ENCODE measurements around the gene UCKL1.
"Not testable (repeated sequence)": the region's sequence is repeated elsewhere in the genome, so short reads cannot be mapped to it uniquely, and the experiment has no call there.

UCKL1 gene

GRCh38 chr20:63919130-63919529 is 37.1 kb downstream of the UCKL1 start:
- Histone ChIP-seq H3K9me2 (replicated peaks; ENCODE audit: insufficient read depth, low read length) (no peaks in the 10 kb centered on the region), H3F3A (ENCODE audit: insufficient read depth) (0 out of 2 replicates have a peak, but pooled peaks cover 4% of the 10 kb centered on the region), H3K27ac (ENCODE audit: low read depth, low read length) (no peak overlapping the region), H4K20me1 (ENCODE audit: low read depth, low read length) (no peaks in the 10 kb centered on the region; the same call in 1 of the 2 replicates), H3K36me3 (ENCODE audit: low read length) (no peaks in the 10 kb centered on the region), H3K27me3 (ENCODE audit: low read length) (no peaks in the 10 kb centered on the region), H2AFZ (ENCODE audit: low read depth, low read length, severe bottlenecking) (no peak overlapping the region), H3K79me2 (ENCODE audit: insufficient read depth, low read length) (peaks cover 56% of the 10 kb centered on the region), H3K4me2 (ENCODE audit: low read depth, low read length, poor library complexity, severe bottlenecking) (no peak overlapping the region), H3K9me3 (ENCODE audit: insufficient read depth, low read length) (0 out of 2 replicates have a peak, but pooled peaks cover 5% of the 10 kb centered on the region), H3K4me3 (ENCODE audit: insufficient read depth, low read length, poor library complexity, severe bottlenecking) (no peak overlapping the region), H3K9ac (ENCODE audit: low read length) (no peak overlapping the region)
- no peak for TF ChIP-seq EZH2phosphoT487 (conservative IDR thresholded peaks at IDR 0.05; ENCODE audit: low read length)
- TF ChIP-seq, protein P1, sequence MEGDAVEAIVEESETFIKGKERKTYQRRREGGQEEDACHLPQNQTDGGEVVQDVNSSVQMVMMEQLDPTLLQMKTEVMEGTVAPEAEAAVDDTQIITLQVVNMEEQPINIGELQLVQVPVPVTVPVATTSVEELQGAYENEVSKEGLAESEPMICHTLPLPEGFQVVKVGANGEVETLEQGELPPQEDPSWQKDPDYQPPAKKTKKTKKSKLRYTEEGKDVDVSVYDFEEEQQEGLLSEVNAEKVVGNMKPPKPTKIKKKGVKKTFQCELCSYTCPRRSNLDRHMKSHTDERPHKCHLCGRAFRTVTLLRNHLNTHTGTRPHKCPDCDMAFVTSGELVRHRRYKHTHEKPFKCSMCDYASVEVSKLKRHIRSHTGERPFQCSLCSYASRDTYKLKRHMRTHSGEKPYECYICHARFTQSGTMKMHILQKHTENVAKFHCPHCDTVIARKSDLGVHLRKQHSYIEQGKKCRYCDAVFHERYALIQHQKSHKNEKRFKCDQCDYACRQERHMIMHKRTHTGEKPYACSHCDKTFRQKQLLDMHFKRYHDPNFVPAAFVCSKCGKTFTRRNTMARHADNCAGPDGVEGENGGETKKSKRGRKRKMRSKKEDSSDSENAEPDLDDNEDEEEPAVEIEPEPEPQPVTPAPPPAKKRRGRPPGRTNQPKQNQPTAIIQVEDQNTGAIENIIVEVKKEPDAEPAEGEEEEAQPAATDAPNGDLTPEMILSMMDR (IDR thresholded peaks at IDR 0.05; ENCODE audit: insufficient read depth, low read length, poor library complexity, severe bottlenecking) = no peak

- no peaks in the 10 kb centered on the region for H3K27me3 ChIP-seq (ENCODE audit: low read length)
- H3K4me2 ChIP-seq (ENCODE audit: low read depth, low read length, poor library complexity, severe bottlenecking) = no peak overlapping the region
- 0 out of 2 replicates have a peak, but pooled peaks cover 5% of the 10 kb centered on the region for H3K9me3 ChIP-seq (ENCODE audit: insufficient read depth, low read length)
- no peak overlapping the region for H2AFZ ChIP-seq (ENCODE audit: low read depth, low read length, severe bottlenecking)
- no peak overlapping the region for H3K27ac ChIP-seq (ENCODE audit: low read depth, low read length)
- H4K20me1 ChIP-seq (ENCODE audit: low read depth, low read length) = no peaks in the 10 kb centered on the region; the same call in 1 of the 2 replicates
- no peaks in the 10 kb centered on the region for H3K36me3 ChIP-seq (ENCODE audit: low read length)
- H3K9me2 ChIP-seq (replicated peaks; ENCODE audit: insufficient read depth, low read length) = no peaks in the 10 kb centered on the region
- H3K79me2 ChIP-seq (ENCODE audit: insufficient read depth, low read length) = peaks cover 65% of the 10 kb centered on the region
- H3F3A ChIP-seq (ENCODE audit: insufficient read depth) = 0 out of 2 replicates have a peak, but pooled peaks cover 4% of the 10 kb centered on the region
- TF ChIP-seq EZH2phosphoT487 (conservative IDR thresholded peaks at IDR 0.05; ENCODE audit: low read length) = no peak
- TF ChIP-seq, protein P1 (IDR thresholded peaks at IDR 0.05; ENCODE audit: insufficient read depth, low read length, poor library complexity, severe bottlenecking) = no peak
- H3K9ac ChIP-seq (ENCODE audit: low read length) = no peak overlapping the region
- H3K4me3 ChIP-seq (ENCODE audit: insufficient read depth, low read length, poor library complexity, severe bottlenecking) = no peak overlapping the region
Observed at GRCh38 chr20:63917811-63918210, 38.4 kb downstream of the UCKL1 start.

DNA sequence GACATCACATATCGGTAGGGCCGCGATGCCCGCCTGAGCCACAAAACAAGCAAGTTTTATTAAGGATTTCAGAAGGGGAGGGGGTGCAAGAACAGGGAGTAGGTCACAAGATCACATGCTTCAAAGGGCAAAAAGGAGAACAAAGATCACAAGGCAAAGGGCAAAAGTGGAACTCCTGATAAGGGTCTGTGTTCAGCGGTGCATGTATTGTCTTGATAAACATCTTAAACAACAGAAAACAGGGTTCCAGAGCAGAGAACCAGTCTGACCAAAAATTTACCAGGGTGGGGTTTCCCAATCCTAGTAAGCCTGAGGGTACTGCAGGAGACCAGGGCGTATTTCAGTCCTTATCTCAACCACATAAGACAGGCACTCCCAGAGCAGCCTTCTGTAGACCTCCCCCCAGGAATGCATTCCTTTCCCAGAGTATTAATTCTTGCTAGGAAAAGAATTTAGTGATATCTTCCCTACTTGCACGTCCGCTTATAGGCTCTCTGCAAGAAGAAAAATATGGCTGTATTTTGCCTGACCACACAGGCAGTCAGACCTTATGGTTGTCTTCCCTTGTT is 39.8 kb downstream of the UCKL1 start:
- H3K79me2 ChIP-seq (ENCODE audit: insufficient read depth, low read length) = peaks cover 69% of the 10 kb centered on the region
- H3K36me3 ChIP-seq (ENCODE audit: low read length); H3K27me3 ChIP-seq (ENCODE audit: low read length); H4K20me1 ChIP-seq (ENCODE audit: low read depth, low read length); H3K9me2 ChIP-seq (replicated peaks; ENCODE audit: insufficient read depth, low read length); H3F3A ChIP-seq (ENCODE audit: insufficient read depth); H3K4me2 ChIP-seq (ENCODE audit: low read depth, low read length, poor library complexity, severe bottlenecking); H3K9ac ChIP-seq (ENCODE audit: low read length); H2AFZ ChIP-seq (ENCODE audit: low read depth, low read length, severe bottlenecking); H3K9me3 ChIP-seq (ENCODE audit: insufficient read depth, low read length); H3K27ac ChIP-seq (ENCODE audit: low read depth, low read length); H3K4me3 ChIP-seq (ENCODE audit: insufficient read depth, low read length, poor library complexity, severe bottlenecking): not testable (repeated sequence)

- H3K9me3 ChIP-seq (ENCODE audit: insufficient read depth, low read length) = 0 out of 2 replicates have a peak, but pooled peaks cover 5% of the 10 kb centered on the region
- peaks cover 74% of the 10 kb centered on the region for H3K79me2 ChIP-seq (ENCODE audit: insufficient read depth, low read length)
- H3K9ac ChIP-seq (ENCODE audit: low read length) = no peak overlapping the region
- H3K9me2 ChIP-seq (replicated peaks; ENCODE audit: insufficient read depth, low read length) = no peaks in the 10 kb centered on the region
- no peak overlapping the region for H3K4me2 ChIP-seq (ENCODE audit: low read depth, low read length, poor library complexity, severe bottlenecking)
- H3K36me3 ChIP-seq (ENCODE audit: low read length) = no peaks in the 10 kb centered on the region
- no peak overlapping the region for H3K4me3 ChIP-seq (ENCODE audit: insufficient read depth, low read length, poor library complexity, severe bottlenecking)
- no peak for TF ChIP-seq EZH2phosphoT487 (conservative IDR thresholded peaks at IDR 0.05; ENCODE audit: low read length)
- TF ChIP-seq, protein P1 (IDR thresholded peaks at IDR 0.05; ENCODE audit: insufficient read depth, low read length, poor library complexity, severe bottlenecking) = no peak
- H3K27ac ChIP-seq (ENCODE audit: low read depth, low read length) = no peak overlapping the region
- no peak overlapping the region for H2AFZ ChIP-seq (ENCODE audit: low read depth, low read length, severe bottlenecking)
- 0 out of 2 replicates have a peak, but pooled peaks cover 4% of the 10 kb centered on the region for H3F3A ChIP-seq (ENCODE audit: insufficient read depth)
- H3K27me3 ChIP-seq (ENCODE audit: low read length) = no peaks in the 10 kb centered on the region
- H4K20me1 ChIP-seq (ENCODE audit: low read depth, low read length) = no peaks in the 10 kb centered on the region; the same call in 1 of the 2 replicates
Observed at GRCh38 chr20:63915471-63915870, 40.7 kb downstream of the UCKL1 start.
